Effector CD8-positive, alpha-beta T cell (primary cell): ENCODE measurements around the gene NCK2.
"Not testable (repeated sequence)": the region's sequence is repeated elsewhere in the genome, so short reads cannot be mapped to it uniquely, and the experiment has no call there.

ENCODE experiments used
- DNase-seq: peaks from one replicate; lab custom pipeline; 2025; lab: John Stamatoyannopoulos, UW

NCK2 gene

GRCh38 chr2:105754994-105755393, 10.3 kb downstream of the NCK2 start:
- DNase-seq = no peak

- no peak for DNase-seq
Observed at GRCh38 chr2:105755895-105756294, 11.2 kb downstream of the NCK2 start.

- no peak for DNase-seq
Observed at GRCh38 chr2:105756435-105756834, 11.7 kb downstream of the NCK2 start.

- DNase-seq = not testable (repeated sequence)
Observed at GRCh38 chr2:105756865-105757264, 12.2 kb downstream of the NCK2 start.

GRCh38 chr2:105757433-105757832, 12.7 kb downstream of the NCK2 start:
- DNase-seq = no peak

GRCh38 chr2:105760191-105760590, 15.5 kb downstream of the NCK2 start:
- DNase-seq = no peak

- no peak for DNase-seq
Observed at GRCh38 chr2:105760639-105761337, 16.1 kb downstream of the NCK2 start.

GRCh38 chr2:105761931-105762515, 17.3 kb downstream of the NCK2 start:
- DNase-seq = no peak

GRCh38 chr2:105763076-105763475, 18.4 kb downstream of the NCK2 start:
- no peak for DNase-seq

GRCh38 chr2:105764059-105764458, 19.3 kb downstream of the NCK2 start:
- DNase-seq = no peak

GRCh38 chr2:105765415-105766299, 20.9 kb downstream of the NCK2 start:
- DNase-seq = no peak

- DNase-seq = no peak
Observed at GRCh38 chr2:105766300-105766866, 21.7 kb downstream of the NCK2 start.

GRCh38 chr2:105768176-105768575, 23.5 kb downstream of the NCK2 start:
- no peak for DNase-seq

GRCh38 chr2:105768961-105769452, 24.3 kb downstream of the NCK2 start:
- no peak for DNase-seq

GRCh38 chr2:105769504-105769903, 24.8 kb downstream of the NCK2 start:
- no peak for DNase-seq

GRCh38 chr2:105770149-105770548, 25.4 kb downstream of the NCK2 start:
- no peak for DNase-seq

- DNase-seq = not testable (repeated sequence)
Observed at GRCh38 chr2:105771291-105771690, 26.6 kb downstream of the NCK2 start.

GRCh38 chr2:105771836-105772235, 27.1 kb downstream of the NCK2 start:
- no peak for DNase-seq

GRCh38 chr2:105772362-105772761, 27.6 kb downstream of the NCK2 start:
- DNase-seq = no peak

GRCh38 chr2:105773568-105773967, 28.9 kb downstream of the NCK2 start:
- DNase-seq = no peak

- DNase-seq = no peak
Observed at GRCh38 chr2:105774781-105775337, 30.1 kb downstream of the NCK2 start.
